NB4 (cell line): ENCODE results near the gene TRIM62.

Experiments used
- MYC ChIP-seq: IDR thresholded peaks from 2 replicates; pipeline ENCODE4 v1.6.1; 2011; ENCODE audit warnings: low read depth, low read length
- POLR2A ChIP-seq: IDR thresholded peaks from 2 replicates; pipeline ENCODE4 v1.6.1; 2011; ENCODE audit warnings: mild to moderate bottlenecking; ENCODE audit not compliant: insufficient read length; ENCODE audit errors: extremely low read depth
- TF ChIP-seq, protein P1 (sequence below): IDR thresholded peaks from one replicate; pipeline ENCODE4 v1.5.1; 2012; ENCODE audit warnings: low read depth, low read length
- TF ChIP-seq, protein P2 (sequence below): IDR thresholded peaks from 2 replicates; pipeline ENCODE4 v1.6.1; 2011; ENCODE audit warnings: low read depth, low read length

DNA sequence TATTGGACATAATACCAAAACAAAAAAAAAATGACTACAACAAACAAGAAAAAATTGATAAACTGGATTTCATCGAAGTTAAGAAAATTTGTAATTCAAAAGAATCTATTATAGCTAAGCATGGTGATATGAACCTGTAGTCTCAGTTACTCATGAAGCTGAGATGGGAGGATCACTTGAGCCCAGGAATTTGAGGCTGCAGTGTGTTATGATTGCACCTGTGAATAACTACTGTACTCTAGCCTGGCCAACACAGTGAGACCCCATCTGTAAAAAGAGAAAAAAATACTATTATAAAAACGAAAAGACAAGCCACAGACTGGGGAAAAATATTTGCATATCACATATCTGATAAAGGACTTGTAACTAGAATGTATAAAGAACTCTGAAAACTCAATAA lies 24.5 kb upstream of the TRIM62 start:
- TF ChIP-seq, protein P1, sequence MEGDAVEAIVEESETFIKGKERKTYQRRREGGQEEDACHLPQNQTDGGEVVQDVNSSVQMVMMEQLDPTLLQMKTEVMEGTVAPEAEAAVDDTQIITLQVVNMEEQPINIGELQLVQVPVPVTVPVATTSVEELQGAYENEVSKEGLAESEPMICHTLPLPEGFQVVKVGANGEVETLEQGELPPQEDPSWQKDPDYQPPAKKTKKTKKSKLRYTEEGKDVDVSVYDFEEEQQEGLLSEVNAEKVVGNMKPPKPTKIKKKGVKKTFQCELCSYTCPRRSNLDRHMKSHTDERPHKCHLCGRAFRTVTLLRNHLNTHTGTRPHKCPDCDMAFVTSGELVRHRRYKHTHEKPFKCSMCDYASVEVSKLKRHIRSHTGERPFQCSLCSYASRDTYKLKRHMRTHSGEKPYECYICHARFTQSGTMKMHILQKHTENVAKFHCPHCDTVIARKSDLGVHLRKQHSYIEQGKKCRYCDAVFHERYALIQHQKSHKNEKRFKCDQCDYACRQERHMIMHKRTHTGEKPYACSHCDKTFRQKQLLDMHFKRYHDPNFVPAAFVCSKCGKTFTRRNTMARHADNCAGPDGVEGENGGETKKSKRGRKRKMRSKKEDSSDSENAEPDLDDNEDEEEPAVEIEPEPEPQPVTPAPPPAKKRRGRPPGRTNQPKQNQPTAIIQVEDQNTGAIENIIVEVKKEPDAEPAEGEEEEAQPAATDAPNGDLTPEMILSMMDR, result no peak
- TF ChIP-seq, protein P2, sequence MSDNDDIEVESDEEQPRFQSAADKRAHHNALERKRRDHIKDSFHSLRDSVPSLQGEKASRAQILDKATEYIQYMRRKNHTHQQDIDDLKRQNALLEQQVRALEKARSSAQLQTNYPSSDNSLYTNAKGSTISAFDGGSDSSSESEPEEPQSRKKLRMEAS, result no peak
- TF ChIP-seq POLR2A (no peak), MYC (no peak)
